SU-DHL-6 (cell line): ENCODE results near the gene BICD1.

Experiments
- H2AFZ ChIP-seq: fragments of 200-600 bp; sonication (generic); 2 replicates; pipeline ENCODE4 v1.6.1; 2014; ENCODE audit warnings: low read depth, mild to moderate bottlenecking, moderate library complexity, mixed read lengths, antibody characterized with exemption, low read length; ENCODE audit not compliant: severe bottlenecking
- H3F3A ChIP-seq: fragments of 200-600 bp; shearing (Covaris generic); 2 replicates; pipeline ENCODE4 v1.6.0; 2016; ENCODE audit warnings: antibody characterized with exemption, mild to moderate bottlenecking; ENCODE audit not compliant: insufficient read depth
- H3K27ac ChIP-seq: fragments of 200-600 bp; sonication (generic); 2 replicates; pipeline ENCODE4 v1.5.1; 2016; ENCODE audit warnings: low read depth, mild to moderate bottlenecking, low read length, moderate library complexity, mixed read lengths
- H3K27me3 ChIP-seq: fragments of 200-600 bp; sonication (generic), shearing (Covaris generic); 2 replicates; pipeline ENCODE4 v1.6.0; 2014; ENCODE audit warnings: mild to moderate bottlenecking, low read length
- H3K36me3 ChIP-seq: fragments of 200-600 bp; sonication (generic); 2 replicates; pipeline ENCODE4 v1.6.1; 2014; ENCODE audit warnings: mild to moderate bottlenecking, low read length, mixed read lengths
- H3K4me2 ChIP-seq: fragments of 300-600, 200-600 bp; shearing (Covaris generic), sonication (generic); 2 replicates; pipeline ENCODE4 v1.6.0; 2014; ENCODE audit warnings: low read length, low read depth, mild to moderate bottlenecking; ENCODE audit not compliant: poor library complexity, severe bottlenecking
- H3K4me3 ChIP-seq: fragments of 200-600 bp; sonication (generic); 2 replicates; pipeline ENCODE4 v1.5.1; 2014; ENCODE audit warnings: antibody characterized with exemption, low read length, mild to moderate bottlenecking, mixed read lengths; ENCODE audit not compliant: insufficient read depth, poor library complexity, severe bottlenecking
- H3K79me2 ChIP-seq: fragments of 200-600 bp; sonication (generic); 2 replicates; pipeline ENCODE4 v1.6.1; 2014; ENCODE audit warnings: mild to moderate bottlenecking, low read length, moderate library complexity; ENCODE audit not compliant: insufficient read depth
- H3K9ac ChIP-seq: fragments of 200-600 bp; sonication (generic); 2 replicates; pipeline ENCODE4 v1.7.0; 2014; ENCODE audit warnings: mild to moderate bottlenecking, low read length
- H3K9me2 ChIP-seq: fragments of 200-600 bp; sonication (generic); replicated peaks from 2 replicates; pipeline ENCODE4 v1.6.1; 2014; ENCODE audit warnings: low read length; ENCODE audit not compliant: insufficient read depth
- H3K9me3 ChIP-seq: fragments of 200-600 bp; sonication (generic); 2 replicates; pipeline ENCODE4 v1.6.1; 2014; ENCODE audit warnings: low read length, mixed read lengths; ENCODE audit not compliant: insufficient read depth
- H4K20me1 ChIP-seq: fragments of 200-600 bp; sonication (generic); 2 replicates; pipeline ENCODE4 v1.6.1; 2014; ENCODE audit warnings: low read depth, mild to moderate bottlenecking, antibody characterized with exemption, low read length, moderate library complexity, mixed read lengths
- EZH2phosphoT487 ChIP-seq: fragments of 200-600 bp; sonication (generic), shearing (Covaris generic); conservative IDR thresholded peaks from 2 replicates; pipeline ENCODE4 v1.6.1; 2018; ENCODE audit warnings: mild to moderate bottlenecking, antibody characterized with exemption, low read length, moderate library complexity, mixed read lengths
- TF ChIP-seq, protein P1 (sequence below): fragments of 200-600 bp; sonication (generic); IDR thresholded peaks from one replicate; pipeline ENCODE4 v1.5.1; 2017; ENCODE audit warnings: antibody characterized with exemption, mild to moderate bottlenecking, low read length, moderate library complexity; ENCODE audit not compliant: insufficient read depth, poor library complexity, severe bottlenecking

The BICD1 gene

GRCh38 chr12:32398816-32399369, 292.2 kb downstream of the BICD1 start:
- Histone ChIP-seq H3K4me2 (peak overlapping the region; percentile 63), H4K20me1 (no peaks in the 10 kb centered on the region), H2AFZ (peak overlapping the region; percentile 95), H3K36me3 (no peaks in the 10 kb centered on the region), H3K27ac (no peak overlapping the region), H3K9ac (peak overlapping the region; percentile 61), H3K27me3 (no peaks in the 10 kb centered on the region), H3K4me3 (peak overlapping the region; percentile 67), H3K9me3 (no peaks in the 10 kb centered on the region), H3F3A (peaks cover 18% of the 10 kb centered on the region), H3K79me2 (no peaks in the 10 kb centered on the region), H3K9me2 (no peaks in the 10 kb centered on the region)
- TF ChIP-seq, protein P1, sequence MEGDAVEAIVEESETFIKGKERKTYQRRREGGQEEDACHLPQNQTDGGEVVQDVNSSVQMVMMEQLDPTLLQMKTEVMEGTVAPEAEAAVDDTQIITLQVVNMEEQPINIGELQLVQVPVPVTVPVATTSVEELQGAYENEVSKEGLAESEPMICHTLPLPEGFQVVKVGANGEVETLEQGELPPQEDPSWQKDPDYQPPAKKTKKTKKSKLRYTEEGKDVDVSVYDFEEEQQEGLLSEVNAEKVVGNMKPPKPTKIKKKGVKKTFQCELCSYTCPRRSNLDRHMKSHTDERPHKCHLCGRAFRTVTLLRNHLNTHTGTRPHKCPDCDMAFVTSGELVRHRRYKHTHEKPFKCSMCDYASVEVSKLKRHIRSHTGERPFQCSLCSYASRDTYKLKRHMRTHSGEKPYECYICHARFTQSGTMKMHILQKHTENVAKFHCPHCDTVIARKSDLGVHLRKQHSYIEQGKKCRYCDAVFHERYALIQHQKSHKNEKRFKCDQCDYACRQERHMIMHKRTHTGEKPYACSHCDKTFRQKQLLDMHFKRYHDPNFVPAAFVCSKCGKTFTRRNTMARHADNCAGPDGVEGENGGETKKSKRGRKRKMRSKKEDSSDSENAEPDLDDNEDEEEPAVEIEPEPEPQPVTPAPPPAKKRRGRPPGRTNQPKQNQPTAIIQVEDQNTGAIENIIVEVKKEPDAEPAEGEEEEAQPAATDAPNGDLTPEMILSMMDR = no peak
- no peak for TF ChIP-seq EZH2phosphoT487

DNA sequence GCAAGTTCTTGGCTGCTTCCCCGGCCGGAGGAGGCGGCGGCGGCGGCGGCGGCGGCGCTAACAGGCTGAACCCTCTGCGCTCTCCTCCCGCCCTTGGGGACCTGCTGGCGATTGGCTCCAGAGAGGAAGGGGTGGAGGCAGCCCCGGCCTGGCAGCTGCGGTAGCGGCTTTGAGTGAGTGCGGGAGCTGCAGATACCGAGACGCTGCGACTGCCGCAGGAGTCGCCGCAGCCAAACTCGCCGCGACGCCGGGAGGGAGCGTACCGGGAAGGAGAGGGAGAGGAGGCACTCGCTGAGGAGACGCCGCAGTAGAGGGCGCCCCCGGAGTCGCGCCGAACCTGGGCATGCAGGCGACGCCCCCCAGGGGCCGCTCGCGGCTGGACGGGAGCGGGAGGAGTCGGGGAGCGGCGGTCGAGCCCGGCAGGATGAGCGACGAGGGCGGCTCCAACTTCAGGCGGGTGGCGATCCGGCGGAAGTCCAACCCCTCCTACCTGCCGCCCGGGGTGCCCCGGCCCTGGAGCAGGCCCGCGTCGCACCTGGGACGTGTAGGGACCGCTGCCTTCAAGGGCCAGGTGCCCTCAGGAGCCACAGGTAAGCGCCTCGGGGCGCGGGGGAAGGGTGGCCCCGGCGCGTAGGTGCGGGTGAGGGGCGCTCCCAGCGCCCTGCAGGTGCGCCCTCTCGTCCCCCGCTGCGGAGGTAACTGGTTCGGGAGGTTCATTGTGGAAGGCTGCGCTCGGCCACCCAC, 292.9 kb downstream of the BICD1 start, which contains the start of gene FGD4:
Gene FGD4 (plus strand): TSS at position 189 of the 744 bp plus-strand sequence.
- Histone ChIP-seq H3F3A (peaks cover 18% of the 10 kb centered on the region), H3K9me3 (no peaks in the 10 kb centered on the region), H3K9me2 (no peaks in the 10 kb centered on the region), H3K27ac (no peak within 1 kb of the TSS), H3K4me2 (peak within 1 kb of the TSS; percentile 63), H4K20me1 (no peaks in the 10 kb centered on the region), H3K9ac (peak within 1 kb of the TSS; percentile 61), H3K4me3 (peak within 1 kb of the TSS; percentile 67), H2AFZ (peak within 1 kb of the TSS; percentile 95), H3K27me3 (no peaks in the 10 kb centered on the region), H3K79me2 (no peaks in the 10 kb centered on the region), H3K36me3 (no peaks in the 10 kb centered on the region)
- TF ChIP-seq, protein P1 = peak; percentile 22
- no peak for TF ChIP-seq EZH2phosphoT487

- Histone ChIP-seq H3K79me2 (no peaks in the 10 kb centered on the region), H3K9me3 (no peaks in the 10 kb centered on the region), H3K9ac (peak overlapping the region; percentile 61), H3K4me3 (peak overlapping the region; percentile 67), H2AFZ (peak overlapping the region; percentile 95), H3K4me2 (peak overlapping the region; percentile 63), H3K27me3 (no peaks in the 10 kb centered on the region), H3K36me3 (no peaks in the 10 kb centered on the region), H3K9me2 (no peaks in the 10 kb centered on the region), H3K27ac (no peak overlapping the region), H3F3A (peaks cover 18% of the 10 kb centered on the region), H4K20me1 (no peaks in the 10 kb centered on the region)
- TF ChIP-seq, protein P1 = no peak
- TF ChIP-seq EZH2phosphoT487 = no peak
These were observed 293.5 kb downstream of the BICD1 start for GRCh38 chr12:32400114-32400672.
